Caco-2 (cell line): ENCODE results near the gene C16orf54. TPM values are rescaled to one million over a fixed set of nuclear protein-coding genes. Genes with fewer than 3 reads are reported as not detected.

Experiments
- BruUV-seq: library from RNA; stranded (reverse); fragments of 400-500 nt; replicated peaks from 2 replicates; lab custom pipeline; 2021; lab: Mats Ljungman, UMichigan
- CTCF ChIA-PET: fragments of 300-600 bp; sonication (Branson Sonifier 250); formaldehyde crosslinking; loops from one replicate; lab custom pipeline; 2022; ENCODE audit warnings: antibody characterized with exemption; lab: Charles Lee
- POLR2A ChIA-PET: fragments of 300-600 bp; sonication (Branson Sonifier 250); formaldehyde crosslinking; loops from one replicate; lab custom pipeline; 2022; ENCODE audit warnings: antibody characterized with exemption; lab: Charles Lee
- DNase-seq, 2 experiments: peaks; one replicate each; pipeline versions ENCODE4 v3.0.0 to v3.0.0-alpha.2; 2020 to 2022
- H3K27me3 ChIP-seq: replicated peaks from 2 replicates; pipeline ENCODE4 v1.6.0; 2011; ENCODE audit warnings: low read length; ENCODE audit not compliant: control insufficient read depth, insufficient read depth
- H3K36me3 ChIP-seq: 2 replicates; pipeline ENCODE4 v1.5.1; 2011; ENCODE audit warnings: low read length; ENCODE audit not compliant: control insufficient read depth, insufficient read depth
- H3K4me1 ChIP-seq: fragments of 250-450 bp; sonication (Bioruptor Pico); 2 replicates; pipeline ENCODE4 v1.5.1; 2020; ENCODE audit warnings: mild to moderate bottlenecking
- H3K4me3 ChIP-seq: 2 replicates; pipeline ENCODE4 v1.5.1; 2011; ENCODE audit warnings: low read depth, mild to moderate bottlenecking, control low read depth, low read length
- H3K9me3 ChIP-seq: fragments of 250-450 bp; sonication (Bioruptor Pico); 2 replicates; pipeline ENCODE4 v1.5.1; 2020; ENCODE audit warnings: mild to moderate bottlenecking, moderate library complexity
- H3K27ac Mint-ChIP-seq: one replicate; pipeline ENCODE4 v1.8.0; 2022; ENCODE audit warnings: mixed read lengths; ENCODE audit not compliant: unreplicated experiment
- H3K27me3 Mint-ChIP-seq: one replicate; pipeline ENCODE4 v1.8.0; 2022; ENCODE audit warnings: mixed read lengths; ENCODE audit not compliant: insufficient read depth, unreplicated experiment
- H3K36me3 Mint-ChIP-seq: one replicate; pipeline ENCODE4 v1.8.0; 2022; ENCODE audit warnings: mild to moderate bottlenecking, mixed read lengths; ENCODE audit not compliant: insufficient read depth, unreplicated experiment
- H3K4me1 Mint-ChIP-seq: one replicate; pipeline ENCODE4 v1.8.0; 2022; ENCODE audit warnings: low read depth, mixed read lengths; ENCODE audit not compliant: unreplicated experiment
- H3K4me3 Mint-ChIP-seq: one replicate; pipeline ENCODE4 v1.8.0; 2022; ENCODE audit warnings: mild to moderate bottlenecking, moderate library complexity, mixed read lengths; ENCODE audit not compliant: unreplicated experiment
- H3K9me3 Mint-ChIP-seq: one replicate; pipeline ENCODE4 v1.8.0; 2022; ENCODE audit warnings: mixed read lengths; ENCODE audit not compliant: unreplicated experiment
- intact Hi-C: fragments of 100-400 bp; cut with micrococcal nuclease; formaldehyde crosslinking; loops from one replicate; pipeline ENCODE4 v1.10.0; 2022; ENCODE audit not compliant: unreplicated experiment
- total RNA-seq: library from RNA; stranded (reverse); gene quantifications from 2 replicates; pipeline ENCODE4 v1.2.3, GENCODE V29; 2022
- TF ChIP-seq, protein P1 (sequence below), 2 experiments: fragments of 200-600 bp in 1 of 2; IDR thresholded peaks; 1 replicate in 1 of 2; 2 replicates in 1 of 2; pipeline versions ENCODE4 v1.5.1 to v1.8.0; 2011 to 2022; ENCODE audit warnings: antibody characterized with exemption in 1 of 2, control low read depth in 1 of 2, inconsistent platforms in 1 of 2, low read depth in 1 of 2, low read length in 1 of 2, mild to moderate bottlenecking in 1 of 2, moderate library complexity in 1 of 2; ENCODE audit not compliant: insufficient read depth in 1 of 2, severe bottlenecking in 1 of 2, unreplicated experiment in 1 of 2

Gene C16orf54
- total RNA-seq, 1 experiment from 2014 or later: not detected

DNA sequence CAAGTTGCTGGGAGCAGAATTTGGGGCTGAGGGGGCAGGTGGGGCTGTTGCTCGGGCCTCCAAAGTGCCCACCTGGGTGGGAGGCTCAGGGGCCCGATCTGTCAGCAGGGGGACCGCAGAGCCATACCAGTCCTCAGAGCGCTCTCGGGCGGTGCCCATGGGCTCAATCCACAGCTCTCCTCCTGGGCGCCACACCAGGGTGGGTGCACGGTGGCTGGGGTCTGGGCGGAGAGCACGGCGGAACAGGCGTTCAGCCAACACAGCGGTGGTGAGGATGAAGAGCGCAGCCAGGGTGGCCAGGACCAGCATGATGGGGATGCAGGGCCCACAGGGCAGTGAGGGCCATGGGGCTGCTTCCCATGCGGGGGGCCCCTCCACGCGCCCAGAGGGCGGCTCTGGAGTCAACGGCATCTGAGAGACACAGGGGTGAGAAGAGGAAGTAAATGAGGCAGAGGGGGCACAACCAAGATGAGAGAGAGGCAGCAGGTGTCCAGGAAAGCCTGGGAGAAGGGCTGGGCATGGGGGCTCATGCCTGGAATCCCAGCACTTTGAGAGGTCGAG is 1.2 kb downstream of the C16orf54 start:
- no peak overlapping the region for H3K4me3 Mint-ChIP-seq
- peaks cover 13% of the 10 kb centered on the region for H3K4me1 Mint-ChIP-seq
- no TSS peak for BruUV-seq
- intact Hi-C loops: no loop called here
- ChIA-PET CTCF (no interaction called here), POLR2A (no interaction called here)
- H3K36me3 Mint-ChIP-seq: no peaks in the 10 kb centered on the region
- no peaks in the 10 kb centered on the region for H3K27me3 Mint-ChIP-seq
- H3K9me3 ChIP-seq: no peaks in the 10 kb centered on the region; the same call in 1 of the 2 replicates
- H3K9me3 Mint-ChIP-seq: no peaks in the 10 kb centered on the region
- no peak for DNase-seq
- H3K27ac Mint-ChIP-seq: no peak overlapping the region
- TF ChIP-seq, protein P1, sequence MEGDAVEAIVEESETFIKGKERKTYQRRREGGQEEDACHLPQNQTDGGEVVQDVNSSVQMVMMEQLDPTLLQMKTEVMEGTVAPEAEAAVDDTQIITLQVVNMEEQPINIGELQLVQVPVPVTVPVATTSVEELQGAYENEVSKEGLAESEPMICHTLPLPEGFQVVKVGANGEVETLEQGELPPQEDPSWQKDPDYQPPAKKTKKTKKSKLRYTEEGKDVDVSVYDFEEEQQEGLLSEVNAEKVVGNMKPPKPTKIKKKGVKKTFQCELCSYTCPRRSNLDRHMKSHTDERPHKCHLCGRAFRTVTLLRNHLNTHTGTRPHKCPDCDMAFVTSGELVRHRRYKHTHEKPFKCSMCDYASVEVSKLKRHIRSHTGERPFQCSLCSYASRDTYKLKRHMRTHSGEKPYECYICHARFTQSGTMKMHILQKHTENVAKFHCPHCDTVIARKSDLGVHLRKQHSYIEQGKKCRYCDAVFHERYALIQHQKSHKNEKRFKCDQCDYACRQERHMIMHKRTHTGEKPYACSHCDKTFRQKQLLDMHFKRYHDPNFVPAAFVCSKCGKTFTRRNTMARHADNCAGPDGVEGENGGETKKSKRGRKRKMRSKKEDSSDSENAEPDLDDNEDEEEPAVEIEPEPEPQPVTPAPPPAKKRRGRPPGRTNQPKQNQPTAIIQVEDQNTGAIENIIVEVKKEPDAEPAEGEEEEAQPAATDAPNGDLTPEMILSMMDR (IDR thresholded peaks at IDR 0.05; ENCODE audit: insufficient read depth in 1 of 2, low read depth in 1 of 2, low read length in 1 of 2, severe bottlenecking in 1 of 2, unreplicated experiment in 1 of 2): no peak
- H3K4me1 ChIP-seq: peaks cover 23% of the 10 kb centered on the region
- H3K4me3 ChIP-seq: no peak overlapping the region
- H3K36me3 ChIP-seq: no peaks in the 10 kb centered on the region; the same call in 1 of the 2 replicates
- no peaks in the 10 kb centered on the region for H3K27me3 ChIP-seq

DNA sequence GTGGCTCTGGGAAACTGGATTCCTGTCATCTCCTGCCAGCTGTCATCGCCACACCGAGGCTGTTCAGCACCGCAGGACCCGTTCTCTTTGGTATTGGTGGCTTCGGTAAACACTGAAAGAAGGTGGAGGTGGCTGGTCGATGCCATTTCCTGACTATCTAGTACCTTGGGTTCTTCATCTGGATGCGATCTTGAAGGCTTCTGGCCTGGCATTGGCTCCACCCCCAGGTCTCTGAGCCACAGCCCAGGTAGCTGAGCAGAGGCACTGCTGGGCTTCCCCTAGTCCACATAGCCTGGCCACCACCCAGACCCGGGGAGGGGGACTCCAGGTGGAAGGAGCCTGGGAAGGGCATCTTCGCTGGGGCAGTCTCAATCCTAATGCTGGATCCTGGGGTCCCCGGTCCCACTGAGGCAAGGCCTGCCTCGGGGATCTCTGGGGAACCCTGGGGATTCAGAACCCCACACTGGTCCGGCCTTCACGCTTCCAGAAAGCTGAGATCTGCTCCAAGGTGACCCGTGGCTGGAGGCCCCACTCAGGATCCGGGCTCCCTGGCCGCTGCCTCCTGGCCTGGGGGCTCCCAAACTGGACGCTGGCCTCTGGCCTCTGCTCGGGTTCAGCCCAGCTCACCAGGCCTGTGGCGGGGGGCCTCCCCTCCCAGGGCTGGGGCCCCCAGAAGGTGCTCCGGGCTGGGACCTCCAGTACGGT is 1.8 kb downstream of the C16orf54 start:
- Mint-ChIP-seq H3K27me3 (no peaks in the 10 kb centered on the region), H3K4me1 (peaks cover 15% of the 10 kb centered on the region), H3K9me3 (no peaks in the 10 kb centered on the region), H3K4me3 (no peak overlapping the region), H3K27ac (no peak overlapping the region), H3K36me3 (no peaks in the 10 kb centered on the region)
- H3K4me3 ChIP-seq: no peak overlapping the region
- H3K36me3 ChIP-seq: no peaks in the 10 kb centered on the region; the same call in 1 of the 2 replicates
- intact Hi-C loops: no loop called here
- BruUV-seq: no TSS peak
- POLR2A ChIA-PET: no interaction called here
- no peaks in the 10 kb centered on the region; the same call in 1 of the 2 replicates for H3K9me3 ChIP-seq
- TF ChIP-seq, protein P1 (IDR thresholded peaks at IDR 0.05; ENCODE audit: insufficient read depth in 1 of 2, low read depth in 1 of 2, low read length in 1 of 2, severe bottlenecking in 1 of 2, unreplicated experiment in 1 of 2): no peak
- H3K27me3 ChIP-seq: no peaks in the 10 kb centered on the region
- CTCF ChIA-PET: no interaction called here
- peaks cover 27% of the 10 kb centered on the region for H3K4me1 ChIP-seq
- no peak for DNase-seq

DNA sequence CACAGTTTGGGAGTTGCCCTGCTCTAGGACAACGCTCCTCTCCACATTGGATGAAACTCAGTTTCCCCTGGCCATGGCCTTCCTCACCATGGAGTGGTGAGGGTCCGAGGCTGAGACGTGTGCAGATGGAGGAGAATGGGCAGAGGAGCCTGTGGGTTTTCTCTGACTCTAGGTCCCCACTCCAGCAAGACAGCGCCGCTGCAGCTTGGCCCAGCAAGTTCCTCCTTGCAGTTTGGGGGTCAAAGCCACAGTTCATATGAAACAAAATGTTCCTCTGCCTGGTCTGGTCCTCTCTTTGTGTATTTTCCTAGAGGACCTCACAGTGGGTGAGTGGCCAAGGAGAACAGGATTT is 2.3 kb downstream of the C16orf54 start:
- no peaks in the 10 kb centered on the region for H3K9me3 Mint-ChIP-seq
- no peaks in the 10 kb centered on the region for H3K36me3 Mint-ChIP-seq
- H3K27ac Mint-ChIP-seq: no peak overlapping the region
- no TSS peak for BruUV-seq
- H3K4me3 Mint-ChIP-seq: no peak overlapping the region
- no peak for DNase-seq
- Histone ChIP-seq H3K4me3 (no peak overlapping the region), H3K9me3 (no peaks in the 10 kb centered on the region; the same call in 1 of the 2 replicates), H3K27me3 (no peaks in the 10 kb centered on the region), H3K4me1 (peaks cover 33% of the 10 kb centered on the region), H3K36me3 (no peaks in the 10 kb centered on the region; the same call in 1 of the 2 replicates)
- H3K27me3 Mint-ChIP-seq: no peaks in the 10 kb centered on the region
- TF ChIP-seq, protein P1 (IDR thresholded peaks at IDR 0.05; ENCODE audit: insufficient read depth in 1 of 2, low read depth in 1 of 2, low read length in 1 of 2, severe bottlenecking in 1 of 2, unreplicated experiment in 1 of 2): no peak
- H3K4me1 Mint-ChIP-seq: peaks cover 18% of the 10 kb centered on the region
- ChIA-PET CTCF (interaction anchor here (0.6 kb wide), 1 partner anchor 86 kb away, joined by 3 read pairs; no protein-coding TSS in a partner anchor), POLR2A (no interaction called here)
- intact Hi-C loops: no loop called here
